Activated CD4-positive, alpha-beta T cell treated with anti-CD3 and anti-CD28 coated beads for 24 hours (primary cell): ENCODE data around the gene FTH1.
"Not testable (repeated sequence)": the region's sequence is repeated elsewhere in the genome, so short reads cannot be mapped to it uniquely, and the experiment has no call there.

ENCODE experiments used
- DNase-seq, 2 donors: peaks; one replicate each; pipeline ENCODE4 v3.0.0-alpha.2; 2020; ENCODE audit warnings: low read depth in 2 of 2

Gene FTH1

DNA sequence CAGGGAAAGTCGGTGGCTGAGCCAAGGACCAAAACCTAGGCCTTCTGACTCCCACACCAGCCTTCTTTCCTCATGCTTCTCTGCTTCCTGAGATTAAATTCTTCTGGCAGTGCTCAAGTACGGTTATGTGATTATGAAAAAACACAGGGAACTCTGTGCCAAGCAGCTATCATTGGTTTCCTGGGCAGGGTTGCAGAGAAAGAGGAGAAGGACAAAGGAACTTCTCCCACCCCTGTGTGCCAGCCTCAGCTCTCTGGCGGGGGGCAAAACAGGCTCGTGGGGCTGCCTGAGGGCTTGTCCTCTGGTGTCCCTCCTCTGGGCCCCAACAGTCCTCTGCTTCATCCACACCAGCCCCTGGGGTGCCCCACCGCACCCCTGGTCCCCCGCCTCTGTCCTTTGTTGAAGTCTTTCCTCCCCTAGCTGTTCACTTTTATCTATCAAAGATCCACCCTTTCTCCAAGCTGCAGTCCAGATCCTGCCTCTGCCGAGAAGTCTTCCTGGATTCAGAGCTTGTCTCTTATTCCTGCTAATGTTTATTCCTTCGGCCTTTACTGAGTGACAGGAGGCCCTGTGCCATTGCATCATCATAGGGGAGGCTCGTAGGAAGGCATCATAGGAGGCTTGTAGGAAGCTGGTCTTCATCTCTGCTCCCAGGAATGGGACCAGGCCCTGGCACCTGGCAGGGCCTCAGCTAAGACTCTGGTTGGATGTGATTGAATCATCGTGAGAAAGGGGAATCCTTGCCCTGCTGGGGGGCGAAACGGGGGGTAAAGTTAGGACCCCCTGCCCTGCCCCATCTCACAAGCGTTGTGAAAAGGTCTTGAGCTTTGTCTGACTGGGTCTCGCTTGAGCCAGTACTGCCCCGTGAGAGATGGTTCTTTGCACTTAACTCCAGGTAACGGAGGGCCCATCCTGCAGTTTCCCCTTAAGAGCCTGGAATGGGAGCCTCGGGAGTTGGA lies 11.5 kb upstream of the FTH1 start:
- no peak for DNase-seq

DNA sequence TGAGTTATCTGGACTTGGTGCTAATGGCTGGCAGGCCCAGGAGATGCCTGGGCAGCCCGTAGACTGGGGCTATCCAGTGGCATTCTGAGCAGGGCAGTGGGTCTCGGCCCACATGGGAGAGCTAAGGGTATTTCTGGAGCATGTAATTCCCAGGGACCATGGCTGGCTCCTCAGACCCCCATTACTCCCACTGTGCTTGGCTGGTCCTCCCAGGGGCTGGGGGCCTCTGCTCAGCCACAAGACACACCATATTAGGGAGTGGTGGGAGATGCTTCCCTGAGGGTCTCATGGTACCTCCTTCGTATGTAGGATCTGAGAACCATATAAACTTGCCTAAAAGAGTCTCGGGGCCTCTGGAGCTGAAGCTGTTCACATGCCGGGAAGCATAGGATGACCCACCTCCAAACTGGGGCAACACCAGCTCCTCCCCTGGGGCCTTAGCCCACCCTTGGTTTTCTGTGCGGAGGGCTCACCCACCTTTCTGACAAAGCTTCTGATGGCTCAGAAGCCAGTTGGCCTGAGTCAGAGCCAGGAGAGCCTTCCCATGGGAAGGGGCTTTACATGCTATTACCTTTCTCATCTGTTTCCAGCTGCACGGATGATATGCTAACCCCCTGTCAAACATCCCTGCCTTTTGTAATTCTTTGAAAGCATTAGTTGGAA lies 9.5 kb upstream of the FTH1 start:
- DNase-seq = no peak

DNA sequence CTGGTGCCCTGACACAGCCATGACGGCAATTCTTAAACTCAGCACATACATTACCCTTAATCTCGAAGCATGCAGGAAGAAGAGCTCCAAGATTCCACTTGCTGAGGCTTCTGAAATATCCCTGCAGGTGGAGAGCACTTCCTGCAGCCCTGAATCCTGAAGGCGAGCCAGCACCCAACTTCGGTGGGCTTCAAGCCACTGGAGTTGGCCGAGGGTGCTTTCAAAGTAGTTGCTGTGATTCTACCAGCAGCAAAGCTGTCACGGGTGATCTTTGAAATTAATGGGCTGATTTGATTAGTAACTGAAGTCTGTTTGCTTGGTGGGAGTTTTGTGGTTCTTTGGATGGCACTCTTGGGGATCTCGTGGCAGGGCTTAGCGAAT lies 9.0 kb upstream of the FTH1 start:
- DNase-seq = no peak

DNA sequence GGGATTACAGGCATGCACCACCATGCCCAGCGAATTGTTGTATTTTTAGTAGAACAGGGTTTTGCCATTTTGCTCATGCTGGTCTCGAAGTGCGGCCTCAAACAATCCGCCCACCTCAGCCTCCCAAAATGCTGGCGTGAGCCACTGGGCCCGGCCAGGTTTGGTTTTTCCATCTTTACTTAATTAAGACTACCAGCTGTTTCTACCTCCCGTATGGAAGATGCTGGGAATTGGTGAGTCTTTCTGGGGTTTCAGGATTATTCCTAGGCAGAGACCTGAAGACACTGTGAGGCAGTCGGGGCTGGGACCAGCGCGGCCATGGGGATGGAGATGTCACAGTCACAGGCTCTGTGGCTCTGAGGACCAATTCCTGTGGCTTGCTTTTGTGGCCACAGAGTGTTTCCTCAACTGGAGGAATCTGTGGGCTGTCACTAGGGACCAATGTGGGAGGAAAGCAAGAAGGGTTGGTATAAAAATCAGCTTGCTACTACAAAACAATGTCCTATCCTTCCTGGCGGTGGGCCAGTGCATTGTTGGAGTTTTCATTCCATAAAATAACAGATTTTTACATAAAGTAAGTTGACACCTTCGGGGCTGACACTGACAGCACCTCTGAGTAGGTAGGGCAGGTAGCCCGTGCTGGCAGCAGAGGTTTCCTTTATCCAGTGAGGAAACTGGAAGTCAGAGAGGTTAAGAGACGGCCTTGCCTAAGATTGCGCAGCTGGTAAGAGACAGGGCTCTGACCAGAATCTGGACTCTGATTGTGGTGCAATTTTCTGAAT lies 8.4 kb upstream of the FTH1 start:
- DNase-seq = no peak

DNA sequence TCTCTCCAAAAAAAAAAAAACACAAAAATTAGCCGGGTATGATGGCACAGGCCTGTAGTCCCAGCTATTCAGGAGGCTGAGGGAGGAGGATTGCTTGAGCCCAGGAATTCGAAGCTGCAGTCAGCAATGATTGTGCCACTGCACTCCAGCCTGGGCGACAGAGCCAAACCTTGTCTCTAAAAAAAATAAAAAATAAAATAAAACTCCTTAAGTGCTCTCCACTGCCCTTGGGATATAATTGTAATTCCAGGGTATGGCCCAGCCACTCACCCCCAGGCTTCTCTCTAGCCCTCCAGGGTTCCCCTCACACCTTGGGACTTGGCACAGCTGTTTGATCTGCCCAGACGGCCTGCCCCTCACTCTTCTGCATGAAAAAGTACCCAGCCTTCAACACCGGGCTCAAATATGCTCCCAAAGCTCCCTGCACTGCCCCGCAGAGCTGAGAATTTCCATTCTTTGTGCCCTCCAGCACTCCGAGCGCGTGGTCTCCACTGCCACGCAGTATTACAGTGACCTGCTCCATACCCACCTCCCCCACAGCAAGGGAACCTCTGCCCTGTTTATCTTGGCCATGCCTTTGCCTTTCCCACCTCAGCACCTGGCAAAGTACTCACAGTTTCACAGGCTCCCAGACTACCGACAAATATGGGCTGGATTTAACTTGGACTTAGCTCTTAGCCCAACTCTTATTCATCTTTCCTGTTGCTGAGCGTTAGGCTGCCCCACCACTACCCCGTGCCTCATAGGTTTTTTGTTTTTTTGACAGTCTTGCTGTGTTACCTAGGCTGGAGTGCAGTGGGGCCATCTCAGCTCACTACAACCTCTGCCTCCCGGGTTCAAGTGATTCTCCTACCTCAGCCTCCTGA lies 7.6 kb upstream of the FTH1 start:
- no peak for DNase-seq

DNA sequence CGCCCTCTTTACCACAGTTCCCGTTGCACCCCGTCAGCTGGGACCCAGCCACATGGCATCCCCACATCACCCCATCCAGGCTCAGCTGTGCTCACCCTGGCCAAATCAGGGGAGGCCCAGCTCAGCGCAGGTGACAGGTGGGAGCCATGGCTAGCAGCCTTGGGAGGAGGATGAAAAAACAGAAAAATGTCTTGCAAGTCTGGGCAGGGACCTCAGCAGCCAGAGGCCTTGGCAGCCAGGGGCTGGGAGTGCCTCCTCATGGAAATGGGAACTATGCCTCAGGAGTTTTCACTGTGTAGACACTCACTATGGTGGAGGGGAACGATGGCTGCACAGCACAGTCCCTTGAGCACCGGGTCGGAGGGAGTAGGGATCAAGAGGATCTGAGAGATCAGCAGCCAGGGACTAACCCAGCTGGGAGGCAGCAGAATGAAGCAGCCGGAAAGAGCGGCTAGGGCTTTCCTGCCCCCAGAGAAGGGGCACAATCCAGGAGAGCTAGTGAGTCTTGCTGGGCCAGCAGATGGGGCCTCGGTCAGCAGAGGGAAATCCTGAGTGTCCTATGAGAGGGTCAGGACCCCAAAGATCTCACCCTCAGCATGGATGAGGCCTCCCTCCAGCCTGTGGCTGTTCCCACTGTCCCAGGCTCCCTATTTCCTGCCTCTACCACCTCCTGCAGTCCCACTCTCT lies 6.2 kb upstream of the FTH1 start:
- no peak for DNase-seq

DNA sequence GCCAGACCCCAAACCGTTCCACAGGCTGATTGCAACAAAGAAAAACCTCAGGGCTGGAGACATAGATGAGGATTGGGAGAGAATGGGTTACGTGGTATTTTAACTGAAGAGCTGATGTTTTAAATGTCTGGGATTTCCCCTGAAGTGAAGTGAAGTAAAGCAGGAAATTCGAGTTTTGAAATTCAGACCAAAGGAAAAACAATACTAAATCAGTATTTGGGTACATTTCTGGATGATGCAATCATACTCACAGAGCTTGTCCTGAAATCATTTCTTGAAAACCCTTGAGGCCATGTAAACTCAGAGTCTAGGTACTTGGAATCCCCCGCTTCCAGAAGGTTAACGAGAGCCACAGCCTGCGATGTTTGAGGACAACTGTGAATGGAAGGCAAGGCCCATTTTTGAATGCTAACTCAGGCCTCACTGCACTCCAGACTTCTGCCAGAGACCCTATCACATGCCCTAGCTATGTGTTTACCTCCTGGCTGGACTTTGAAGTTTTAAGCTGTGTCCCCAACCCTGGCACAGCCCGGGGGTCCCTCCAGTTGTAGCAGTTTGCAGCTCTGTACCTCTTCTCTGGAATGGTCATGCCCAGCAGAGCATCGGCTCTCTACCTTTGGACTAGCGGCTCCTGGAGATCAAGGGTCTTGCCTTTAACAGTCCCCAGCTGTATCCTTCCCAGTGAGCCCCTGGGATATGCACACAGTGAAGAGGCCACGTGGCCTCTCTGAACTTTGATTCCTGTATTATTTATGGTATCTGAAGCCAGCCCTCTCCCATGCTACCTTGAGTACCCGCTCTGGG lies 5.4 kb upstream of the FTH1 start:
- no peak for DNase-seq

DNA sequence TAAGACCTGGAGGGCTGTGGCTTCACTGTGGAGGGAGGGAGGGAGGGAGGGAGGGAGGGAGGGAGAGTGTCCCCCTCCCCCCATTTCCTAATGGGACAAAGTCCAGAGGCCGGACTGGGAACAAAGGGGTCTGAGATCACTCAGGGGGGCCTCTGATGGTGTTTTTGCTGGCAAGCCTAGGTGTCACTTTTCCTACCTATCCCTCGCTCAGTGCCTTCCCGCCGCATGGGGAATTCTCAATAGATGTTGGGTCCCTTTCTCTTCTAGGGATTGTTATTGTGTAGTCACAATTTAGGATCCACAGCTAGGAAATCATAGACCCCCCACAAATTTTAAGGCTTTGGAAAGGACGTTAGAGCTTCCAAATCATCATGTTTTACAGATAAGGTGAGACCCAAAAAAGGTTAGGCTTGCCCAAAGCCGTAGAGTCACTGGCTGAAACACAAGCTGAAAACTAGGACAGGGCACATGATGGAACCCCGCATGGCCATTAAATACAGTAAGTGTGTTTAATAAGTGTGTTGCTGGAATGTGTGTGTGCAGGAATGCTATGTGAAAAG lies 4.8 kb upstream of the FTH1 start:
- no peak for DNase-seq

DNA sequence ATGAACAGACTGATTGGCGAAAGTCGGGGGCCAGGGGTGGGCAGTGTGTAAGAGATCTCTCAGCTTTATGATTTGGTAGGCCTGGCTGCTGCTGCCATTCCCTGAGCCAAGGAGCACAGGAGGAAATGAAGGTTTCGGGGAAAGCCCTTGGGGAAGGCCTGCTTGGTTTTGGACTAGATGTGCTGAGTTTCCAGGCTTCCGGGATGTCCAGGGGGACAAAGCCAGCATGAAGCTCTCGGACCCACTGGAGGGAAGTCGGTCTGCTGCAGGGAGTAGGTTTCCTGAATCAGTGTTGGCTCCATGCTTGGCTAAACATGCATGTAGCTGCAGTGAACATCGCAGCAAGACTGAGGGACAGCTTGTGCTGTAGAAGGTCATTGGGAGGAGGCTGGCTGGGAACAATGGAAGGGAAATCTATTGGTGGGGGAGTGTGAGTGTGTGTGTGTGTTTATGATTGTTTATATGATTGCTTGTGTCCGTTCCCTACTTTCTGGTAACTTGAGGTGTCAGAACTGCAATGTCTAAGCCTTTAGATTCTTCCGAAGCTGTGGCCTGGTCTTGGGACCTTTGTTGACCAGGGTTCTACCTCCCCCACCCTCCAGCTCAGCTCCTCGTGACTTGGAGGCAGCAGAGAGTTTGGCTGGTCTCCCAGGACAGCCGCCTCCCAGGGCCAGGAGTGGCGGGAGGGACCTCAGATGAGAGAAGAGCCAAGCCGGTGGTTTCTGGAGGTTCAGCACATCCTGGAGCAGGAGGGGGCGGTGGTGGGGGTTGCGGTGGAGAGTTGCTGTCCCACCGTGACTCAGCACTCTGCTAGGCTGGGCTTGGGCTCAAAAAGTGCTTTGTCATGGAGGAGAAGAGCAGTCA lies 4.0 kb upstream of the FTH1 start:
- DNase-seq = peak; percentile 22 to 33

DNA sequence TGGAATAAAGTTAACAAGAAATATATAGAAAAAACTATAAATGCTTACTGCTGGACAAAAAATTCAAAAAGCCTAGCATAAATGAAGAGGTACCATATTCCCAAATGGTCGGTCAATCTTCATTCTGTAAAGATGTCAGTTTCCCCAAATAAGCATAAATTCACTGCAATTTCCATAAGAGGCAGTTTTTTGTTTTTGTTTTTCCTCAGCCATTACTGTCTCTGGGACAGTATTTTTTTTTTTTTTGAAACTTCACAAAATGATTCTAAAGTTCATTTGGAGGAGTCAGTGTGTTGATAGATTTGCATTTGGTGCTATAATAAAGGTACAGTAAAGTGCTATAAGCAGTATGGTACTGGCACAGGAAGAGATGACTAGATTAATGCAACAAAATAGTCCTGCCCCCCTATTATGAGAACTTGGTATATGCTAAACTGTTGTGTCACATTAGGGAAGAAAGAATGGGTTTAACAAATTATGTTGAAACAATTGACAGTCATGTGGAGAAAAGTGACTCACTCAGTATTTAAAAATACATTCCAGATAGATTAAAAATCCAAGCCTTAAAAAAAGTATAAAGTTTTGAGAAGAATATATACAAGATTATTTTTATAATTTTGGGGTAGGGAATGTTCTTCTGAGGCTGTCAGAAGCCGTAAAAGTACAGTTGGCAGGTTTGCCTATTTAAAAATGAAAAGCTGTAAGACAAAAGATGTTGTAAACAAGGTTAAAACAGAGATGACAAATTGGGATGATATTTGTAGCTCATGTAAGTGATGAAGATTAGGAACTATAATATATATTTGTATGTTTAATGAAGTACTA lies 2.6 kb upstream of the FTH1 start:
- DNase-seq = no peak

DNA sequence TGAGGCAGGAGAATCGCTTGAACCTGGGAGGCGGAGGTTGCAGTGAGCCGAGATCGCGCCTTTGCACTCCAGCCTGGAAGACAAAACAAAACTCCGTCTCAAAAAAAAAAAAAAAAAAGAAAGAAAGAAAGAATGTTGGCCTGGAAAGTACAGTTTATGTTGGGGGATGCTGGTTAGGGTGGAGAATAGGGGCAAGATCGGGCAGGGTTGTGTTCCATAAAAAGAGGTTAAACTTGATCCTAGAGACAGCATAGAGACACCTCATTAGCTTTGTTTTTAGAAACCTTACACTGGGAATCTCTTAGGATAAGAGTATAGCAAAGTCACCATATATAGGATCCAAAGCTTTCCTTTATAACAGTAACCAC lies 1.9 kb upstream of the FTH1 start:
- no peak for DNase-seq

DNA sequence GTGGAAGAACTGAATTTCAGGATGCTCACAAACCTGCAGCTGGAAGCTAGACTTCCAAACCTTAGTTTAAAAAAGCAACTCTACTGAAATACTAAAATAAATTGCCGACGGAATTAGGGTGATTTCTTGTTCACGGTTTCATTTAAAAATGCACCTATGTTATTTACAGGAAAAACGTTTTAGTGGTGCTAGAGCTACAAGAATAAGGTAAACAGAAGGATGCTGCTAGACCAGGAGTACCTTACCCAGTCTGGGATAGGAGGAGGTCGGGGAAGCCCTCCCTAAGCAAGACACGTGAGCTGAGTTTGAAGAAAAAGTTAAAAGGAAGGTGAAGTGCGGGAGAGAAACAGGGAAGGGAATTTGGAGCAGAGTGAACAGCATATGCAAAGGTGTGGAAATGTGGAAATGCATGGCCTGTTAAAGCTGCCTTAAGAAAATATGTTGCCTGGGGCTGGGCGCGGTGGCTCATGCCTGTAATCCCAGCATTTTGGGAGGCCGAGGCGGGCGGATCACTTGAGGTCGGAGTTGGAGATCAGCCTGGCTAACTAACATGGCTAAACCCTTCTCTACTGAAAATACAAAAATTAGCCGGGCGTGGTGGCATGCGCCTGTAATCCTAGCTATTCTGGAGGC lies 1.4 kb upstream of the FTH1 start:
- no peak for DNase-seq

DNA sequence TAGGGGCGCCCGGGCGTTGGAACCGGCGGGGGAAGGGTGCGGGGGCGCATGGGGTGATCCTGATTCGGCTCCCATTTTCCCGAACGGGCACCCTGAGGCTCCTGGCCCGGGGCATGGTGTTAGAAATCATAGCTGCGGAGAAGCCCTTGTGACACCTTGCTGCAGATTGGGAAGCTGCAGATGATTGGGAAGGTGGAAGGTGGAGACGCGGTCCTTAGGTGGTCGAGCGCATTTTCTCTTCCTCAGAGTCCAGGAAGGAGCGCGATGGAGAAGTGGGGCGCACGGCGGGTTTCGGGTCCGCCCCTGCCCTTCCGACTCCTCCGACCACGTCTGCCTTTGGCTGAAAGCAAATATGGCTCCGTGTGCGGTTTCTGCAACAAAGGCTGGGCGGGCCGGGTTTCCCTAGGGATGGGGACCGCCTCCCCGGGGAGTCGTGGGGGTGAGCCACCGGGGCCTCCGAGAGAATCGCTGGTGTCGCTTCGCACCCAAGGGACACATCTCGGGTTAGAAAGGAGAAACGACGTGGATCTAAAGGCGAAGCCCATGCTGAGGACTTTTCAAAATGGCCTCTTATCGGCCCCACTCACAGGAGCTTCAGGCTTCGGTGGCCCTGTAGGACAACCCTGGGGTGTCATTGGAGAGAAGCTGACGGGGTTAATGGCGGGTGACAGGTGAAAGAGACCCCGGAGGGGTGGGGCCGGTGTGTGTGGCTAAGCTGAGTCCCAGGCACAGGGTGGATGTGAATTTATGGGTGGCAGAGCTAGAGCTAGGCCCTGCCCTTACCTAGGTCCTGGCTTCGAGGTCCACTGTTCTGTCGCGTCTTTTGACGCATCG lies 707 bp upstream of the FTH1 start:
- DNase-seq = peak; percentile 12 to 27

DNA sequence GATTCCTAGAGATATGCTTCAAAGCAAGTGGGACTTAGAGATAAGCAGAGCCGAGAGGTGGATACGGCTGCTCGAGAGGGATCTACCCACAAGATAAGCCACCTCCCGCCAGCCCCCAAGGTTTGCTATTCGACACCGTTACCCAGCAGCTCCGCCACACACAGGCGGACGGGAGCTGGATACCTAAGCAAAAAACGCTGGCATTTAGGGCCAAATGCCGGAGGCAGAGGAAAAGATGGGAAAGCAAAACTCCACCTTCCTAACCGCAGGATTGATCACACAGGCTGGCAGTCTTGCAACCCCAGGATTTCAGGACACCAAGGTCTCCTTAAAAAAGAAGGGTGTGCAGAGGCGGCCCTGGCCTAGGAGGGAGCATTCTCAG lies 709 bp downstream of the FTH1 start:
- no peak for DNase-seq

DNA sequence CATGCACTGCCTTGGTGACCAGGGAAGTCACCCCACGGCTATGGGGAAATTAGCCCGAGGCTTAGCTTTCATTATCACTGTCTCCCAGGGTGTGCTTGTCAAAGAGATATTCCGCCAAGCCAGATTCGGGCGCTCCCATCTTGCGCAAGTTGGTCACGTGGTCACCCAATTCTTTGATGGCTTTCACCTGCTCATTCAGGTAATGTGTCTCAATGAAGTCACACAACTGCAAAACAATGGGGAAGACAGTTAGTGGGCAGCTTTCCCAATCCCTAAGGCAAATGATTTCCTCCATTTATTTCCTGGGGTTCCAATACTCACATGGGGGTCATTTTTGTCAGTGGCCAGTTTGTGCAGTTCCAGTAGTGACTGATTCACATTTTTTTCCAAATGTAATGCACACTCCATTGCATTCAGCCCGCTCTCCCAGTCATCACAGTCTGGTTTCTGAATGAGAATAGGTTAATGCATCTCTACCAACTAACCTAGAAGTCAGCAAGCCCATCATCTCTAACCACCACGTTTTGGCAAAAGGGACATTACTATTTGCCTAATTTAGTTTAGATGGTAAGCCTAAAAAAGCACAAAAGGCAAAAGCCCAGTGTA lies 2.7 kb downstream of the FTH1 start:
- DNase-seq = not testable (repeated sequence)

DNA sequence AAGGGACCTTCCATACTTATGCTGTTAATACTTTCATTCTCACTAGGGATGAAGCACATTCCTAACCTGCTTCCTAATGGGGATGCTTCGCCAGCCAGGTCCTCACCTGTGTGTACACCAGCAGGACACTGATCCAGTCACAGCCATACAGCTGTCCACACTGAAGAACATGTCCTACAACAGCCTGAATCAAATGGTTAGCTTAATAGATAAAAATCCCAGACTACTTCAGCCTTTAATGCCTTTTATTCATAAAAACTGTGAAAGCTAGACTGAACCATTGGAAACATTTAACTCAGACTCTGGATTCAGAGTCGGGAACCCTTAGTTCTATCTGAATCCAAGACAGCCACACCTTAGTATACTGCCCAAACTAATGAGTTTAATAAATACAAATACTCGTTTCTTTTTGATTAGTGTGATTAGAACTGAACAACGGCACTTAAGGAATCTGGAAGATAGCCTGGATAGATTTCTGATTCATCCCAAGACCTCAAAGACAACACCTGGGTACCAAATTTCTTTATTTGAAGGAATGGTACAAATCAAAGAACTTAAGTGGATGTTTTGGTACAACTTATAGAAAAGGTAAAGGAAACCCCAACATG lies 3.3 kb downstream of the FTH1 start:
- DNase-seq = no peak
